BLaER1 (cell line): ENCODE results near the gene DICER1.

ENCODE experiments used
- H3K27ac ChIP-seq: shearing (Covaris generic); formaldehyde crosslinking; 2 replicates; pipeline ENCODE4 v1.8.1; 2022
- H3K27me3 ChIP-seq: shearing (Covaris generic); formaldehyde crosslinking; 2 replicates; pipeline ENCODE4 v1.8.1; 2022
- H3K36me3 ChIP-seq: shearing (Covaris generic); formaldehyde crosslinking; 2 replicates; pipeline ENCODE4 v1.8.1; 2022
- H3K4me1 ChIP-seq: shearing (Covaris generic); formaldehyde crosslinking; 2 replicates; pipeline ENCODE4 v1.8.1; 2022
- H3K4me2 ChIP-seq: shearing (Covaris generic); formaldehyde crosslinking; 2 replicates; pipeline ENCODE4 v1.8.1; 2022
- H3K4me3 ChIP-seq: shearing (Covaris generic); formaldehyde crosslinking; 2 replicates; pipeline ENCODE4 v1.8.1; 2022
- H3K9ac ChIP-seq: shearing (Covaris generic); formaldehyde crosslinking; 2 replicates; pipeline ENCODE4 v1.8.1; 2022
- H3K9me3 ChIP-seq: shearing (Covaris generic); formaldehyde crosslinking; 2 replicates; pipeline ENCODE4 v1.8.1; 2022
- H4K20me1 ChIP-seq: shearing (Covaris generic); formaldehyde crosslinking; 2 replicates; pipeline ENCODE4 v1.8.1; 2022
- Cebpa-rat ChIP-seq: shearing (Covaris generic); IDR thresholded peaks from 2 replicates; pipeline ENCODE4 v1.8.1; 2022

The DICER1 gene

DNA sequence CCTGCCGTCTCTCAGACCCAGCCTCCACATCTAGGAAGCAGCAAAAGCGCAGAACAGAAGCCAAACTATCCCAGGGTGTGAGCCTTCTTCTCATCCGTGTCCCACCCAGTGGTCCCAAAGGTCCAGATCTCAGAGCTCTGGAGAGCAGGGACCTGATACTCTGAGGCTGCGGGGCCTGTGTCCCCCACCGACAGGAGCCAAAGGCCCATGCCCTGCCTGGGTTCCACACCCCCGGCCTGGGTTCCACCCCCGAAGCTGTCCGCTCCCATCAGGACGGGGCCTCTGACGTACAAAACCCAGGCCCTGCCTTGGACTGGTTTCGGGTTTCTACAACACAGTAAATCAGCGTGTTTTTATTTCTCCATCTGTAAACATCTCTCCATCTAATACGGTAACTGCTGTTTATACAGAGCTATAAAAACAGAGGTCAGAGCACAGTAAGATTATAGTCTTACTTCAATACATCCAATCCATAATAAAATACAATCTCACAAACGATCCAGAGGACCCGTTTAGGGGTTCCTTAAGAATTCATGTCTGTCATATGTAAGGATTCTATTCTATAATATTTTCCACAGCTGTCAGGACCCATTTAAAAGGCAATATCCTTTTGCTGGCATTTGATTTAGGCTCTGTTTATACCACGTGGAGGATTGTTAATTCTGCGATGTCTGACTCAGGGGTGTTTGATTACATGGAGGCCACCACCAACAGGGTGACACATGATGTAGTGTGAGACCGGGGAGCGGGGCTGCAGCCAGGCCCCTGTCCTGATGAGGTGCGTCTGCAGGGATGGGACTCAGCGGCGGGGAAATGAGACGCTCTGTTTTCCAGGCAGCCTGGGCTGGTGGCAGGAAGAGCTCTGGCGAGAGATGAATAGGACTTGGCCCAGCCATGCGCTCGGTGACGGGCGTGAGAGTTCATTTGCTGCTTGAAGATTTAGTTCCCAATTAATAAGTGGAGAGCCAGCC, 110.3 kb downstream of the DICER1 start:
- Histone ChIP-seq H3K9ac (no peak overlapping the region), H3K4me2 (no peak overlapping the region), H3K9me3 (no peaks in the 10 kb centered on the region), H3K27me3 (no peaks in the 10 kb centered on the region), H3K4me1 (peaks cover 15% of the 10 kb centered on the region), H3K4me3 (no peak overlapping the region), H3K36me3 (no peaks in the 10 kb centered on the region), H4K20me1 (no peaks in the 10 kb centered on the region), H3K27ac (no peak overlapping the region)
- TF ChIP-seq Cebpa-rat: no peak

DNA sequence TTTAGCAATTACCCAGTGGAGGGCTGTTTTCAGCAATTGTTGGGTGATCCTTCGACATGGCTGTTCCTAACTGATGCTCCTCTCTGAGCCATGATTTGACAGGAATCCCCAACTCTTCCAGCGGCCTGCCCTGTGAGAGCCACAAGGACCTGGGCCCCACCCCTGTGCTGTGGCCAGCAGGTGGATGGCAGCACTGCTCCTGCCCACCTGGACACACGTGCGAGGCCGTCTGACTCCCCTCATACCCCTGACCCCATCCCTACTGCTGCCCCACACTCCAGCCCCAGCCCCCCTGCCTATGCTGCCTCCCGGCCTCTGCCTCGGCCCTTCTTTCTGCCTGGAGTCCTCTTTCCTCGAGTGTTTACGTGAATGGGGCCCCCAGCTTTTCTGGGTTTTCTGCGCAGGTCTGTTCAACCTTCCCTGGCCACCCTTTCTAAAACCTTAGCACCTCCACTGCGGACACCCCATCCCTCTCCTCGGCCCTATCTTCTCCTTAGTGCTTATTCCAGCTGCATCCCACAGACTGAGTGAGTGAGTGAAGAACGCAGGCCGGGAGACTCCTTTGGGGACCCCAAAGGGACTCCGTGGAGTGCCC, 111.4 kb downstream of the DICER1 start:
- Histone ChIP-seq H4K20me1 (no peaks in the 10 kb centered on the region), H3K9ac (no peak overlapping the region)
- no peak for TF ChIP-seq Cebpa-rat

DNA sequence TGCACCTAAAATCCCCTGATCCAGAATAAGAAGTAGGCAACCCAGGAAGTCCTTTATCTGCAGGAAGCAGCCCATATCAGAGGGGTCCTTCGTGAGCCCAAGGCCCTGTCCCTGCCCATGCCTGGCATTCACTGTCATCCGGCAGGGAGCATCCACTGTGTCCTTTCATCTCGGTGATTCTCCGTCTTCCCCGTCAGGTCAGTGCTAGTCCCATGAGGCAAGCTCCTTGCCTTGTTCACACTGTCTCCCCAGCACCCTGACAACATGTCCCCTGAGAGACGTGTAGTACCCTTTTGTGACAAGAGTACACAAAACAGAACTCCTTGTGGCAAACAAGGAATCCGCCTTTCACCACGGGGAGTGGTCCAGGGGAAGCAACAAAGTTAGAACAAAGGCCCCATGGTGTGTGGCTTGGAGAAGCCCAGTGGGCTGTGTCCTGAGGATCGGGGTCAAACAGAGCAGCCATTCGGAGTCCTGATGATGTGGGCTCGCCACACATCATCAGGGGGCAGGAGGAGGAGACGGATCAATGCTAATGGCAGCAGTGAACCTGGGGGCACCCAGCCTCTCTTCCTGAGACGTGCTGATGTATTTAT, 112.1 kb downstream of the DICER1 start:
- no peak for TF ChIP-seq Cebpa-rat
- Histone ChIP-seq H3K9ac (no peak overlapping the region), H3K4me2 (peak overlapping the region; percentile 28), H3K9me3 (no peaks in the 10 kb centered on the region), H3K4me3 (no peak overlapping the region), H3K4me1 (peaks cover 20% of the 10 kb centered on the region), H3K36me3 (no peaks in the 10 kb centered on the region), H3K27ac (no peak overlapping the region), H4K20me1 (no peaks in the 10 kb centered on the region), H3K27me3 (no peaks in the 10 kb centered on the region)

More for the DNA sequence above, 111.4 kb downstream of the DICER1 start:
- H3K4me2 ChIP-seq: no peak overlapping the region
- peaks cover 18% of the 10 kb centered on the region for H3K4me1 ChIP-seq
- H3K36me3 ChIP-seq: no peaks in the 10 kb centered on the region
- H3K27me3 ChIP-seq: no peaks in the 10 kb centered on the region
- H3K27ac ChIP-seq: no peak overlapping the region
- no peaks in the 10 kb centered on the region for H3K9me3 ChIP-seq
- H3K4me3 ChIP-seq: no peak overlapping the region

DNA sequence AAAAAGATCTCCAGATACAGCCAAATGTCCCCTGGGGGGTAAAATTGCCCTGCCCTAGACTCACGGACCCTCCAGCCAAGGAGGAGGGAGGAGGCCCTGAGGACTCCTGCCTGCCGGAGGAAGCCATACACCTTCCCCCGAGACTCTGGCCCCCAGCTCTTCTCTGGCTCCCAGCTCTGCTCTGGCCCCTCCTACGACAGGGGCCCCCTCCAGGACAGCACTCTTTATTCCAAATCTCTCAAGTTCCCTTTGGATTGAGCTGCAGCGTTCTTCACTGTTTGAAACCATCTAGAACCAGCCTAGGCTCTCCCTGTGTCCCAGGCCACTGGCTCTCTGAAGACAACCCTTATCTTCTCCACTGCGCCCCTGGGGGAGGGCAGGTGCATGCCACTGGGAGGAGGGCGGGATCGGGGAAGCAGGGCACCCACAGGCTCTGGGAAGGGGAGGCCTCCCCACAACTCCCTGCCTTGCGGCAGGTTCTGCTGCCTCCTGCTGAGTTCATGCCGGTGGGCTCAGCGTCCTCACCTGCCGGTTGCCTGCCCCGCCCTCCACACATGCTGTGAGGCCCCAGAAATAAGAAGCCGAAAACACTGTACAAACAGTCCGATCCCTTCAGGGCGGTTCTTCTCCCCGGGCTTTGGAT, 112.7 kb downstream of the DICER1 start:
- H3K36me3 ChIP-seq: no peaks in the 10 kb centered on the region
- H3K27me3 ChIP-seq: no peaks in the 10 kb centered on the region
- no peaks in the 10 kb centered on the region for H4K20me1 ChIP-seq
- no peak overlapping the region for H3K4me3 ChIP-seq
- H3K27ac ChIP-seq: no peak overlapping the region
- no peak for TF ChIP-seq Cebpa-rat
- no peak overlapping the region for H3K9ac ChIP-seq
- peaks cover 20% of the 10 kb centered on the region for H3K4me1 ChIP-seq
- no peaks in the 10 kb centered on the region for H3K9me3 ChIP-seq
- H3K4me2 ChIP-seq: peak overlapping the region; percentile 28; the same call in 1 of the 2 replicates

DNA sequence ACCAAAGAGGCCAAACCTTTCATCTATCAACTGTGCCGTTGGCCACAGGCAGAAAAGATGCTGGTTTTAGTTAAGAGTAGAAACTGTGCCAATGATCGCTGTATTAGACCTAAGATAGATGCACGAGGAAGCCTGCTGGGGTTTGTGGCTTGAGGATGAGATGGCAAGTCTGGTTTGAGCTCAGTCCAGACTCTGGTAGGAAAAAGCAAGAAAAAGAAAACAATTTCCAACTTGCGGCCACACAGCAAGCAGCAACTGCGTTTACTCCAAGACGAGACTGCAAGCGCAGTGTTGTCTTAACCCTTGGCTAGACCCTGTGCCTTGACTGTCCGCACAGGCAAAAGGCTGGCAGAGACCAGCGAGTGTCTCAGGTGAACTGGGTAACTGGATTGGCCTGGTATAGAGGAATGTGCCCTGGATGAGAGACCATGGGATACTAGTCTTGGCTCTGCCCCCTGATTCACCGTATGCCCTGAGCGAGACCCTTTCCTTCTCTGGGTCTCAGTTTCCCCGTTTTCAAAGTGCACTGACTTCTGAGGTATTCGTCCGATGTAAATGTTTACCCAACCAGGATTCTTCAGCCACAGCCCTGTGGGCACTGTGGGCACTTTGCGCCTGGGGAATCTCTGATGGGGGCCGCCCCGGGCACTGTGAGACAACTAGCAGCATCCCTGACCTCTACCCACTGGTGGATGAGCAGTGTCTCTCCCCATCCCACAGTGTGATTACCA, 113.4 kb downstream of the DICER1 start:
- Histone ChIP-seq H3K4me2 (no peak overlapping the region), H4K20me1 (no peaks in the 10 kb centered on the region), H3K27me3 (no peaks in the 10 kb centered on the region)

DNA sequence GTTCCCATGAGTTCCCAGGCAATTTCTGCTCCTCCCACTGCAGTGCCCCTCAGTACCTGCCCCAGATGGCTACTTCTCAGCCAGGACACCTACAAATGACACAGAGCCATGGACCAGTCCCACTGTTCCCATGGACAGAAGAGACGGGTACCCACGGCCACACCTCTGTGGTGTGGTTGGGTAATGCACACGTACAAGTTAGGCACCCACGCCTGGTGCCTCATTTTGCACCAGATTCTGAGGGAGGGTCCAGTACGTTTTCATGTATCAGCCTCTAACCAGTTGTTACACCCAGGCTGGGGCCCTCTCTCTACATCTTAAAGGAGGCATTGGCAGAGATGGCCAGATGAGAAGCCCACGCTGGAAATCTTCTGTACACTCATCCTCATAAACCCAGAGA, 114.0 kb downstream of the DICER1 start:
- Histone ChIP-seq H3K27me3 (no peaks in the 10 kb centered on the region), H3K4me1 (peaks cover 20% of the 10 kb centered on the region), H4K20me1 (no peaks in the 10 kb centered on the region), H3K27ac (no peak overlapping the region), H3K9me3 (no peaks in the 10 kb centered on the region), H3K4me2 (no peak overlapping the region), H3K36me3 (no peaks in the 10 kb centered on the region), H3K4me3 (no peak overlapping the region), H3K9ac (no peak overlapping the region)
- no peak for TF ChIP-seq Cebpa-rat

More for the DNA sequence above, 113.4 kb downstream of the DICER1 start:
- H3K36me3 ChIP-seq: no peaks in the 10 kb centered on the region
- H3K27ac ChIP-seq: no peak overlapping the region
- no peak overlapping the region for H3K9ac ChIP-seq
- no peak for TF ChIP-seq Cebpa-rat
- no peak overlapping the region for H3K4me3 ChIP-seq
- H3K9me3 ChIP-seq: no peaks in the 10 kb centered on the region
- peaks cover 20% of the 10 kb centered on the region for H3K4me1 ChIP-seq

DNA sequence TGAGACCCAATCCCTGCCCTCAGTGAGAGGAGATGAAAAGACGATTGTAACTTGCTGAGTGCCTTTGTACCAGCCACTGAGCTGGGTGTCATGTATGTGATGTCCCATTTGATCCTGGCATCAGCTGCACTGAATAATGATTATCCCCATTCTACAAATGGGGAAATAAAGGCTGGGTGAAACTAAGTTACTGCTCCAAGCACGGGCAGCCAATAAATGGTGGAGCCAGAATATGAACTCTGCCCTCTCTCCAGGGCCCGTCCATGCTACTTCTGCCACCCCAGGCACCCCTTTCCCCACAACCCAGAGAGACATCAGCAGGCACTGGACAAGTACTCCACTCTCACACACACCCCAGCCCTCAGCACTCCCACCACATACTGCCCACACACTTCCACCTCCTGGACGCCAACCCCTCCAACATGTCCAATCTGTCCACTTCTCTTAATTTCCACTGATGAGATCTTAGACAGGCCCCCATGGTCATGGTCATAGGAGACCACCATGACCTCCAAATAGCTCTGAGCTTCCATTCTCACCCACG, 115.8 kb downstream of the DICER1 start:
- H3K9ac ChIP-seq: no peak overlapping the region
- no peaks in the 10 kb centered on the region for H3K27me3 ChIP-seq
- no peaks in the 10 kb centered on the region for H3K9me3 ChIP-seq
- peaks cover 23% of the 10 kb centered on the region for H3K4me1 ChIP-seq
- no peak overlapping the region for H3K4me2 ChIP-seq
- no peaks in the 10 kb centered on the region for H3K36me3 ChIP-seq
- H3K27ac ChIP-seq: no peak overlapping the region
- TF ChIP-seq Cebpa-rat: no peak
- H3K4me3 ChIP-seq: no peak overlapping the region
- no peaks in the 10 kb centered on the region for H4K20me1 ChIP-seq

DNA sequence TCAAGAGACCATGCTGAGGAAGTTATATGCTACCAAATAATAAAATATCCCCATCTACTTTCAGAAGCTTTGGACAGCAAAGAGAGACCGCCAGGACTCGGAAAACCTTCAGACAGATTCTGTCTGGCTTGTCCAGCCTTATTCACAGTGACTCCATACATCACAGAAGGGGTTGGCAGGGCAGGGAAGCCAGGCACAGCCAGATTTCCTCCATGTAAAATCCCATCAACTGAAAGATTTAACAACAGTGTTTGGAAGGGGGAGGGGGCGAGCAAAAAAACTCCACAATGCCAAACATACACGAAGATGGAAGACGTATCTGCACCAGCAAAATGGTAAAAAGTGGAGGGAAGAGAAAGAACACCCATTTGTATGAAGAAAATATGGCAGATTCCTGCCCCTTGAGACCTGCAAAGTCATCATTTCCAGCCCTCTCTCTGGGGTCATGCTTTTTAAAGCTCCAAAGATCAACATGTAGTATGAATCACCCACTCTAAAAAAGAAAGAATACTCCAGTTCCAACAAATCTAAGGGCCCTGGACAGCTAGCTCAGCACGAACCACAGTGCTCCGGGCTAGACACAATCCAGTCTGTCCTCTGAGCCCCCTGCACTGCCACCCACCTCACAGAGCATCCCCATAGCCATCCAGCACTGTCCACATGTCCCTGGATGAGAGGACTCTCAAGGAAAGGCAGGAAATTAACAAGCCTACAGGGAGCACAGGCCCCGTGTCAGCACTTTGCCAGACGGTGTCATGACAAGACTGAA, 116.4 kb downstream of the DICER1 start:
- Histone ChIP-seq H3K27me3 (no peaks in the 10 kb centered on the region), H3K4me2 (no peak overlapping the region)
- no peak for TF ChIP-seq Cebpa-rat

DNA sequence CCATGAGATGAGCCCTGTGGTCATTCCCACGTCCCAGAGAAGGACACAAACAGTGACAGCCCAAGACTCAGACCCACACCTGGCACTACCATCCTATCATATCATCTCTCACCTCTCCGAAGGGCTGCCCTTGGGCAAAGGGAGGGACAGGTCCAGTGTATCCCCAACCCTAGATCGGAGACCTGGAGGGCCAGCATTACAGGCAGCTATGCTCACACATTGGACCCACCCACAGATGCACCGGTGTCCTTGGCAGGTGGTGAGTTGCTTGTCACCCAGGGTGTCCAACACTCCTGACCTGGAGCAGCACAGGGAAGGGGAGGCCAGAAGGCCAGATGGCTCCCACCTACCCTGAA, 117.4 kb downstream of the DICER1 start:
- Histone ChIP-seq H3K4me3 (no peak overlapping the region), H3K9ac (no peak overlapping the region), H3K27me3 (no peaks in the 10 kb centered on the region), H4K20me1 (no peaks in the 10 kb centered on the region), H3K9me3 (no peaks in the 10 kb centered on the region), H3K36me3 (no peaks in the 10 kb centered on the region), H3K4me2 (no peak overlapping the region), H3K4me1 (peaks cover 34% of the 10 kb centered on the region), H3K27ac (no peak overlapping the region)
- TF ChIP-seq Cebpa-rat: no peak

More for the DNA sequence above, 116.4 kb downstream of the DICER1 start:
- Histone ChIP-seq H4K20me1 (no peaks in the 10 kb centered on the region), H3K27ac (no peak overlapping the region), H3K36me3 (no peaks in the 10 kb centered on the region), H3K9ac (no peak overlapping the region), H3K4me3 (no peak overlapping the region), H3K9me3 (no peaks in the 10 kb centered on the region), H3K4me1 (peaks cover 30% of the 10 kb centered on the region)
